HG03280 (cell line): ENCODE data around the gene TJP3.

Source experiments
- ATAC-seq: cut with Tn5 transposase; IDR thresholded peaks from one replicate; pipeline ENCODE4 v1.9.1; 2021; ENCODE audit warnings: mild to moderate bottlenecking, moderate library complexity; ENCODE audit not compliant: unreplicated experiment

The TJP3 gene

DNA sequence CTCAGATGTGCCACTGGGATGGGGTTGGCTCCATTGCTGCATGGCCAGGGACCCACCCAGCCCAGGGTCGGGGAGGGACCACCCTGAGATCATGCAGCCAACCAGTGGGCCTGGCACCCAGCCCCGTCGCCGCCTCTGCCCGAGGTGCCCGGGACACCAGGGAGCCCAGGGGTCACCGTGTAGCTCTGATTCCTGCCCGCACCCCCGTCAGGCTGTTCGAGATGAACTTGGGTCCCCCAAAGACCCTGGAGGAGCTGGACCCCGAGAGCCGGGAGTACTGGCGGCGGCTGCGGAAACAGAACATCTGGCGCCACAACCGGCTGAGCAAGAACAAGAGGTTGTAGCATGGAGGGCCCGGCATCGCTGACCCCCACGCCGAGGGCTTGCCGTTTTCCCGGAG, 58.9 kb downstream of the TJP3 start:
- ATAC-seq: no peak

DNA sequence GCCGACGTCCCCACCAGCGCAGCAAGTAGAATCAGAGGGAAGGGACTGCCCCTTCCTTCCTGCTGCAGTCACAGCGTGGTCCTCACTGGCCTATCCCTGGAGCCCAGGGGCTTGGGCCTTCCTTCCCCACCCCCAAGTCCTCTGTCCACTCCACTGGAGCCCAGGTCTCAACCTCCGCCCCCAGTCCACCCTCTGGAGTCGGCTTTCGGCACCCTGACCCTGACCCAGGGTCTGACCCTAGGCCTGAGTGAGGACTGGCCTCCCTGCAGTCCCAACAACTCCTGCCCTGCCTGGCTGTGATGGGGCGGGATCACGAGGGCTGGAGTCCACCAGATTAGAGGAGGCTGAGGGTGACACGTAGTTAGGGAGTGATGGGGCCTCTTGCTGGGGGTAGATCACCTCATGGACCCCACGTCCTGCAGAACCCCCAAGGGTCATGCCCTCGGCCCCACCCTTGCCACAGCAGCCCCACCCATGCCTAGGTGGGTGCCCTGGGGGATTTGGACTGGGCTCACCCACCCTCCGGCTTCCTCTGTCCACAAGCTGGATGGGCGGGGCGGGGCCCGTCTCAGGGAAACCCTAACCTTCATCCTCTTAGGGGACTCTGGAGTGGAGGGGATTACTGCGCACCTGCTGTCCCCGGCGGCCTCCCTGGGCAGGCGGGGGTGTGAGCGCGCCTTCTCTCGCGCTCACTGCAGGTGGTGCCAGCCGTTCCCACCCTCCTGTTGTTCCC, 60.0 kb downstream of the TJP3 start:
- ATAC-seq: no peak

DNA sequence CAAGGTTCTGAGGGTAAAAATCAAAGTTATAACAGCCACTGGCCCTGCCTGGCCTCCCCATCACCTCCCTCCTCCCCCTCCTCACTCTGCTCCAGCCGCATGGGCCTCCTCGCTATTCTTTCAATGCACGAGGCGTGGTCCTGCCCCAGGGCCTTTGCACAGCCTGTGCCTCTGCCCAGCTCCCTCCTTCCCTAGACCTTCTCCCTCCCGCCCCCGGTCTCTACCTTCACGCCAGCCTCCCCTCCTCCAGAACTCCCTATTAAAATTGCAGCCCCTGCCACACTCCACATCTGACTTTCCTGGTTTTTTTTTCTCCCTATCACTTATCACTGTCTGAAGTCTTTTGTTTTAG, 60.5 kb downstream of the TJP3 start:
- no peak for ATAC-seq

DNA sequence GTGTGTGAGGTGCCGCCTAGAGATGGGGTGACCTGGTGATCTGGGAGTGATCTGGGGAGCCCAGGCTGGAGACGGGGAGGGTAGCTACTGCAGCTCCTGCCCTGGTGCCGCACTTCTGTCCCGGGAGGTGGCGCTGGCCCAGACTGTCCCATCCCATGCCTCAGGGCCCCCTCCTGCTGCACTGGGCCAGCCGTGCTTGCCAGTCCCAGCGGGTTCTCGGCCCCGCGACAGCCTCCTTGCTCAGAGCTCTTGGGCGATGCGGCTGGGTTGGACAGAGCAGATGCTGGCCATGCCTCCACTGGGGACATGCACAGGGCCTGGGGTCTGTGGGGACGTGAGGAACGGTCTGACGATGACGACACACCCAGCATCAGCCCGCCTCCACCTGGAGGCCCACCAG, 61.3 kb downstream of the TJP3 start:
- no peak for ATAC-seq

DNA sequence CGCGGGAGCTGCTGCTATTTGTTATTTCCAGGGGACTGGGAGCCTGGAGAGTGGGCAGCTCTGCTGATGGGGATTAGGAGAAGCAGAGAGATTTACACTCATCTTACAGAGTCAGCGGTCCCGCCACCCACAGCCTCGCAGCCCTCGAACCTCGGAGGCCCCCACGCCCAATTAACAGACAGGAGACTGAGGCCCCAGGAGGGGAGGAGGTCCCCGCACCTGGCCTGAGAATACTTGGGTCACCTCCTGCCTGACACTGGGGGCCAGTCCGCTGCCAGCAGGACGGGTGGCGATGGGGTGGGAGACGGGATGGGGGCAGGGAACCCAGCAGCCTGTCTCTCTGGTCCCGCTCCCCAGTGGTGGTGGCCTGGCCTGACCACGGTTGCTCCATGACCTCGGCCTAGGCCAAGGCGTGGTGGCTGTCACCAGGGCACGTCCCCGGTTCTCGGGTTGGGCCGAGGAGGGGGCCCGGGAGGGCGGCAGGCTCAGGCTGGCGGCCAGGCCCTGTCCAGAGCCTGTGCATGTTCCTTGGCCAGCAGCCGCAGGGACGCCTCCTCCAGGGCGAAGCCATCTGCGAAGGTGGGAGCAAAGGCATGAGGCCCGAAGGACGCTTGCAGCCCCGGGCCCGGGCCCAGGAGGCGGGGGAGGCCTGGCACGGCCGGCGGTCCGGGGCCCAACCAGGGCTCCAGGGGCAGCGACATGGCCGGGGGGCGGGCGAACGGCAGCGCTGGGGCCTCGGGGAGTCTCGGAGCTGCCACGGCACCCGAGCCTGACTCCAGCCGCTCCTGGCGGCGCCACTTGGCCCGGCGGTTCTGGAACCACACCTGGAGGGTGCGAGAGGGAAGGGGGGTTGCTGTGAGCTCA, 62.2 kb downstream of the TJP3 start:
- ATAC-seq: no peak

DNA sequence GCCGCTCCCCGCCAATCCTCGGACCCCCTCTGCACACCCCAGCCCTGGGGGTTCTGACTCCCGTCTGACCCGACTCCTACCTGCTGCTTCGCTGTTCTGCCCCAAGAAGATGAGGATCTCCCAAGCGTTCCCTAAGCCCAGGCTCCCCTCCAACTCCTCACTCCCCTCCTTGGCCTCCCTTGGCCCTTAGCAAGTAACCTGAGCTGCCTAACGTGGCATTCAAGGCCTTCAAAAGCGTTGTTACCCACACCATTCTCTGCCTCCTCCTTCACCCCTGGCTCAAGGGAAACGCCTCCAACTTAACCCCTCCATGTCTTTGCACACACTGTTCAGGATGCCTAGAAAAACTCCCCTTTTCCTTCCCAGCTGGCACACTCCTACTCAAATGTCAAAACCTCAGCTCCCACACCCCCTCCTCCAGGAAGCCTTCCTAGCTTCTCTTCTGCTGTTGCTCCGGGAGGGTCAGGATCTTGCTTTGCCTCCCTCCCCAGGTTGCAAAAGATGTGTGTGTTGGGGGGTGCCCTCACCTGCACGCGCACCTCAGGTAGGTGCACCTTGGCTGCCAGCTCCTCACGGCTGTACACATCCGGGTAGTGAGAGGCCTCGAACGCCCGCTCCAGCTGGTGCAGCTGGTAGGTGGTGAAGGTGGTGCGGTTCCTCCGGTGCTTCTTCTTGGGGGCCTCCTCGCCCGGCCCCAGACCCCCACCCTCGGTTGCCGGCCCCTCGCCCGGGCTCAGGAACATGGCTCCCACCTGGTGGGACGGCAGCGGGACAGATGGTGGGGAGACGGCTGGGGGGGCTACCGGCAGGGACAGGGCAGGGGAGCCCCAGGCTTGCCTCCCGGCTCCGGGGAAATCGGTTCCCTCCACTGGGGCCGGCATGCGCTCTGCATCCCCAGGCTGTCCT, 63.1 kb downstream of the TJP3 start:
- no peak for ATAC-seq

DNA sequence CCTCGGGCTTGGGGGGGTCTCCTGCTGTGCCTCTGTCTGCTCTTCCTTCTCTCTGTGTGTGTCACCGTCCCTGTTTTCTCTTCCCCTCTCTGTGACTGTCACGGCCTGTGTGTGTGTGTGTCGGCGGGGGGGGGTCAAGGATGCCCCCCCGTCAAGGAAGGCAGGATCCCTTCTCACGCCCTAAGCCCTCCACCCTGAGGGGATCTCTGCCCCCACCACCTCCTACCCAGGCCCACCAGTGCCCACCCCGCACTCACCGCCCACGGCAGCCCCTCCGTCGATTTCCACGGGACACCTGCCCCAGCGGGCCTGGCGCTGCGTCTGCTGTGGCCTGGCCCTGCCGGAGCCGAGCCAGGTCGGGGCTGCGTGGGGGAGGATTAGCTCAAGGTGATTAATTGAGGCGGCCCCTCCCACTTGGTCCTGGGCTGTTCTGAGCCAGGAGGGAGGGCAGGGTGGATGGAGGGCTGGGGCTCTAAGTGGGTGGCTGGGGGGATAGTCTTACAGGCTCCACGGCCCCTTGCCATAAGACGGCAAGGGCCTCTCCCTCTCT, 63.8 kb downstream of the TJP3 start, which contains the start of gene RAX2:
TSS of gene RAX2 (minus strand) at position 323 of the 550 bp plus-strand sequence. CDS start 486 bp downstream, outside the sequence.
- no peak for ATAC-seq

DNA sequence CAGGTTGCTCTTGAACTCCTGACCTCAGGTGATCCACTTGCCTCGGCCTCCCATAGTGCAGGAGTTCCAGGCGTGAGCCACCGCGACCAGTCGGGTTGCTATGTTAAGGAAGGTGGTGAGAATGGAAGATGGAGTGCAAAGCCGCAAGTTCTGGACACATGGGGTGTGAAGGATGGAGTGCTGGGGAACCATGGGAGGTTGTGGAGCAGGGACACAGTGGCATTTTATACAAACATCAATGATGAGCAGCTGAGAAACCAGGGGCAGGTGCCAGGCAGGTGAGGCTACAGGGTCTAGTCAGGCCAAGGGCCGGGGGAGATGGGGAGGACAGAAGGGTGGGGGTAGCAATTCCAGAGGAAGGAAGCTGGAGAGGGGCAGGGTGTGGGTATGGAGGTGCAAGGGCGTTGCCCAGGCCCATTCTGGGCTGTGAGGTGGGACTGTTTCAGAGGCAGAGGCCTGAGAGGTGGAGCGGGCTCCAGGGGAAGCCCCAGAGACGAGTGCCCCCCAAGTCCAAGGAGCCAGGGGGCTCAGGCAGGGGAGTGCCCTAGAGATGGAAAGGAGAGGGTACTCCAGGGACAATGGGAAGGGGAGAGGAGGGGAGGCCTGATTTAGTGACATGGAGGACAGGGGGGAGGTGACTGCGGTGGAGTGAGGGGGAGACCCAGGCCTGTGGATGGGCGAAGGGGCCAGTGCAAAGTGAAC, 65.8 kb downstream of the TJP3 start:
- no peak for ATAC-seq

DNA sequence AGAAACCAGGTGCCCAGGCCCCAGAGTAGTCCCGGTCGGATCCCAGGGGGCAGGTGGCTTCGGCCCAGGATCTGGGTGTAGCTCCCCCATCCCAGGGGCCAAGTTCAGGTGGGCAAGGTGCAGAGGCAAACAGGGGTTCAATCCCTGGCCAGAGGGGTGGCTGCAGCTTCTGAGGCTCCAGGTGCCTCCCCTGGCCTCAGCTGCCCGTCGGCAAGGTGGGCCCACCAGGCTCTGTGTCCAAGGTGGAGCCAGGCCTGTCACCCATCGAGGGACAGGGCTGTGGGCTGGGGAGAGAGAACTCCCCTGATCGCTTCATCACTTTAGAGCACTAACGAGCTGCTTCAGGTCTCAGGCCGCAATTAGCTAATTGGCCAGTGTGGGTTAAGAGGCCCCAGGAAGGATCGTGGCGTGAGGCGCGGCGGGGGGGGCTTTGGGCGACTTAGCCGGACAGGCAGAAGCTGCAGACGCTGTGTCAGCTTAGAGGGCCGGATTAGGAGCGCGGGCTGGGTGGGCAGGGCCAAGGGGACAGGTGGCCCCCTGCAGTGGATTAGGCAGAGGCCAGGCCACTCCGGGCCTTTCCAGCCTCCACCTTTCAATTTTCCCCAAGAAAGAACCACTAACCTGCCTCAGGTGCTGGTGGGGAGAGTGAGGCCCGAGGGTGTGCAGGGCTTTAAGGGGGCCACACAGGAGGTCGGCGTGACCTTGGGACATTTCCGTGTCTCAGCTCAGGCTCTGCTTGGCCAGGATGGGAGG, 66.6 kb downstream of the TJP3 start:
- no peak for ATAC-seq

DNA sequence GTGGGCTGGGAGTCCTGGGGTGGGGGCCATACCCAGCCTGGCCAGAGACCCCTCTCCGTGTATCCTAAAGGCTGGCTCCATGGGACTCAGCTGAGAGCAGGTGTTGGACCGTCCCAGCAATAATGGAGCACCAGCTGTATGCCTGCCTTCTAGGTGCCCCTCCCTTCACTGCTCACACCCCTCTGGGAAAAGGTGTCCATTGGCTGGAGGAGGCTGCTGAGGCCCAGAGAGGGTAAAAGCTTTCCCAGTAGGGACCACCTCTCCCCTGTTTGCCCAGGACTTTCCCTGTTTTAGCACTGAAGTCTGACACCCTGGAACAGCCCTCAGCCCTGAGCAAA, 67.2 kb downstream of the TJP3 start:
- no peak for ATAC-seq

DNA sequence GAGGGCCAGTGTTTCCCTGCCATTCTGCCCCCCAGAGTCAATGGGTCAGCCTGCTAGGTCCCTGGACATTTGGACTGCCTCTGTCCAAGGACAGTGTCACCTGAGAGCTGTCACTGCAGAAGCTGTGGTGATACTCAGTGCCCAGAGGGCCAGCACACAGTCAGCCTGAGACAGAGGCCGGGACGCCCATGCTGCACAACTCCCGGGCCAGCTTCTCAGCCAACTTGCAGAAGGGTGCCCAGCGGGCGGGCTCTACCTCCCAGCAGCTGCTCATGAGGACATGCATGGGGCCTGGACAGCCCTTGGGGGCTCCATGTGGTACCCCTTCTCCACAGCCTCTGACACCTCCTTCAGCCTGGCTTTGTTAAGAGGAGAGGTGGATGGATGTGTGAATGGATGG, 67.6 kb downstream of the TJP3 start:
- ATAC-seq: no peak

DNA sequence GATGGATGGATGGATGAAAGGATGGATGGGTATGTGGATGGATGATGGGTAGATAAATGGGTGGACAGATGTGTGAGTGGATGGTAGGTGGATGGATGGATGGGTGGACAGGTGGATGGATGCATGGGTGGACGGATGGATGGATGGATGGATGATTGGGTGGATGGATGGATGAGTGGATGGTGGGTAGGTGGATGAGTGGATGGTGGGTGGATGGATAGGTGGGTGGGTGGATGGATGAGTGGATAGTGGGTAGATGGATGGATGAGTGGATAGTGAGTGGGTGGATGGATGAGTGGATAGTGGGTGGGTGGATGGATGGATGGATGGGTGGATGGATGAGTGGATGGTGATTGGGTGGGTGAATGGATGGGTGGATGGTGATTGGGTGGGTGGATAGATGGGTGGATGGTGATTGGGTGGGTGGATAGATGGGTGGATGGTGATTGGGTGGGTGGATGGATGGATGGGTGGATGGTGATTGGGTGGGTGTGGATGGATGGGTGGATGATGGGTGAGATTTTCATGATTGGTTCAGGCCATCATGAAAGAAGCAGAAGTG, 68.4 kb downstream of the TJP3 start:
- no peak for ATAC-seq

DNA sequence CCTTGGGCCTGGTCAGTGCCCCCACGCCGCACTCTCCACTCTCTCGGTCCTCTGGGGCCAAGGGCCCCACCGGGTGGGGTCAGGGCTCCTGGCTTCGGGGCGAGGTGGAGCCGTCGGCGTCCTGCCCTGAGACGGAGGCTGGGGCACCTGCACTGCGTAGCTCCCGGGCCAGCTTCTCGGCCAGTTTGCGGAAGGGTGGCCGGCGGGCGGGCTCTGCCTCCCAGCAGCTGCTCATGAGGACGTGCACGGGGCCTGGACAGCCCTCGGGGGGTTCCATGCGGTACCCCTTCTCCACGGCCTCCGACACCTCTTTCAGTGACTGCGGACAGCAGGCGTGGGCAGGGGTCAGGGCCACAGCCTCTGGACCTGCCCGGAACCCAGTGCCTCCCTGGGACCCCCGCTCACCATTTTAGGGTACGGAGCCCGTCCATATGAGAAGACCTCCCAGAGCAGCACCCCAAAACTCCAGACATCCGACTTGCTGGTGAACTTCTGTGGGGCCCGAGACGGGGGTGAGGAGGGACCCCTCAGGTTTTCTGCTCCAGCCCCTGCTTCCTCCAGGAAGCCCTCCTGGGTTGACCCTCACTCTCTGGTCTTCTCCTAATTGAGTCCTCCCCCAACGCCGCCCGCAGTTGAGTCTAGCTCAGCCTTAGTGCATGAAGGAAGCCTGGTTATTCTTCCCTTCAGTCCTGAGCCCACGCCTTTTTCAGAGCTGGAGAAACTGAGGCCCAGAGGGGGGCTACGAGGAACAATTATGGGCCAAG, 70.1 kb downstream of the TJP3 start:
- ATAC-seq: no peak

DNA sequence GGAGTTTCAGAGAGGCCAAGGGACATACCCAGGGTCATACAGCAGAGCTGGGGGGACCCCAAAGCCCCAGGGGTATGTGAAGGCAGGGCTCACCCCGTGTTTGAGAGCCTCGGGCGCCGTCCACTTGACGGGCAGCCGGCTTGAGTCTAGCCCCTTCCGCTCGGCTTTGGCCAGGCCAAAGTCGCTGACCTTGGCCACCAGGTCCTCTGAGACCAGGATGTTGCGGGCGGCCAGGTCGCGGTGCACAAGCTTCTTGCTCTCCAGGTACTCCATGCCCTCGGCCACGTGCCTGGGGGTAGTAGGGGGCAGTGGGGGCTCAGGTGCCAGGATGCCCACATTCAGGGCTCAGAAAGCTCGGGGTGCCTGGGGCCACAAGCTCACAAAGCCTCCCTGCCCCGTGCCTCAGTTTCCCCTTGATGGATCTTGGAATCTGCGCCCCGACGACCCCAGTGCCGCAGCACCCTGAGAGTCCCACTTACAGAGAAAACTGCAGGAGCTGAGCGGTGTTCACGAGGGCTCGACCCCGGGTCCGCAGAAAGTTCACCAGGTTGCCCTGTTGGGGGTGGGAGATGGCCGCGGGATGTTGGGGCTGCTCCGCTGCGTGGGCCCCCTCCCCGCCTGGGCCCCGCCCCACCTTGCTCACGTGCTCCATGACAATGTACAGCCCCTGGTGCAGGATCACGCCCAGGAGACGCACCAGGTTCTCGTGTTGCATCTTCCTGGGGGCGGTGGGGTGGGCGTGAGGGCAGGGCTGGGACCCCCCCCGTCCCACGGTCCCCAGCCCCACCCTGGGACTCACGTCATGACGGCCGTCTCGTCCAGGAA, 70.9 kb downstream of the TJP3 start:
- ATAC-seq: no peak

DNA sequence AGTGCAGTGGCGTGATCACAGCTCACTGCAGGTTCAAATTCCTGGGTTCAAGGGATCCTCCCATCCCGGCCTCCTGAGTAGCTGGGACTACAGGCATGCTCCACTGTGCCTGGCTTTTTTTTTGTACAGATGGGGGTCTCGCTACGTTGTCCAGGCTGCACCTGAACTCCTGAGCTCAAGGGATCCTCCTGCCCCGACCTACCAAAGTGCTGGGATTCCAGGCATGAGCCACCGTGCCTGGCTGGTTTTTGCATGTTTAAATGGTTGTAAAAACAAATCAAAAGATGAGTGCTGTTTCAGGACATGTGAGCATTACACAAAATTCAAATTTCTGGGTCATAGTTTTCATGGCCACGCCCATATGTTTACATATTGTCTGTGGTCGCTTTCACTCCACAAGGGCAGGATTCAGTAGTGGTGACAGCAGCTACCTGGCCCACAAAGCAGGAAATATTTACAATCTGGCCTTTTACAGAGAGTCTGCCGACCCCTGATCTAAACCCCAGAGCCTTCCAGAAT, 72.7 kb downstream of the TJP3 start:
- ATAC-seq: no peak

DNA sequence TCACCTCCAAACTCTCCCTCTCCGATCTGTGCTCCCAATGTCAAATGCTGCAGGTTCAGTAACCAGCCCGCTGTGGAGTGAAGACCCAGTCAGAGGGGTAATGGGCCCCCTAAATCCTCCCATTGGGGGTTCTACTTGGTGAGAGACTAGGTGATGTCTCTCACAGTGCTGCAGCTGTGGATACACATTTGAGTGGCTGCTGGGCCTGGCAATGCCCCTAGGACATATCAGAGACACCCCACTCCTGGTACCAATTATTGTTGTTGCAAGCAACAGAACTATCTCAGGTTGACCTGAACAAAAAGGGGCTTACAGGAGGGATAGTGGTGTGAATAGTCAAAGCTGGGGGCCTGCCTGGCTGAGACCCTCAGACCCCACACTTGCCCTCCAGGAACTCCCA, 73.4 kb downstream of the TJP3 start:
- ATAC-seq: no peak

DNA sequence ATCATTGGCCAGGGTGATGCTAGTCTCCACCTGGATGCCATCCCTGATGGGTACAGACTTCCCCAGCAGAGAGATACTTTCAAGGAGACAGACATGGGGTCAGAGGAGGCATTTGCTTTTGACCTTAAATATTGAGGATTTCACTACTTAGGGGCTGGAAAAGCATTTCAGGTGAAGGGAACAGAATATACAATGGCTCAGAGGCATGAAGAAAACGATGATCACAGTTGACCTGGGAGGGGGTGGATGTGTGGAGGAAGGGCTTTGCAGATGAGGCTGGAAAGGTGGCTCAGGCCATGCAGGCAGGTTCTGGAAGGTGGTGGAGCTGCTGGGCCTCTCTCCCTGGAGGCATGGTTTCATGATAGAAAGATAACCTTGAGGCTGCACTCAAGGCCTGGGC, 74.1 kb downstream of the TJP3 start:
- ATAC-seq: no peak

DNA sequence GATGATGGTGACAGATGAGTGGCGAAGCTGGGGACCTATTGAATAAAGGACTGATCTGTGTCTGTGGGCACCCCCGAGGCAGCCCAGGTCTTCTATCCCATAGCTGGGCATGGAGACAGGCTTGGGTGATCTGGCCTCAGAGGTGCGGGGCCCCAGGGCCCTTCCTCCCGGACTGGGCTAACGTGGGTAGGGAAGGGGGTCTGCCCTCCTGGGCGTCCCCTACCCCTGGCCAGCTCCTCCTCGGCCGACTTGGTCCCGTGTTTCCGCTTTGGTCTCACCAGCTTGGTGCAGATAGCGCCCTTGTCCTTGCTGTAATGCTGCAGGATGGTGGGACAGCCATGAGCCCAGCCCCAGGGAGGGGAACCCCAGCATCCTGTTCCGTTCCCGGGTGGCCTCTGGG, 74.7 kb downstream of the TJP3 start:
- ATAC-seq: no peak
